Tongue (tissue), 2 donors: ENCODE data around the gene CCDC30. TPM values are rescaled to one million over a fixed set of nuclear protein-coding genes. Genes with fewer than 3 reads are reported as not detected.
A peak's percentile ranks its signal among the peaks of the same experiment; 100 is the strongest.
"Not testable (repeated sequence)": the region's sequence is repeated elsewhere in the genome, so short reads cannot be mapped to it uniquely, and the experiment has no call there.

Experiments
- DNase-seq: peaks from one replicate; pipeline ENCODE4 v3.0.0-alpha.2; 2015
- total RNA-seq: library from RNA; depleted of rRNA; stranded (reverse); fragments of >200 nt; gene quantifications from one replicate; pipeline ENCODE4 v1.2.3, GENCODE V29; 2014

CCDC30 gene
- total RNA-seq, 1 donor from 2014 or later, result 5.1 TPM

DNA sequence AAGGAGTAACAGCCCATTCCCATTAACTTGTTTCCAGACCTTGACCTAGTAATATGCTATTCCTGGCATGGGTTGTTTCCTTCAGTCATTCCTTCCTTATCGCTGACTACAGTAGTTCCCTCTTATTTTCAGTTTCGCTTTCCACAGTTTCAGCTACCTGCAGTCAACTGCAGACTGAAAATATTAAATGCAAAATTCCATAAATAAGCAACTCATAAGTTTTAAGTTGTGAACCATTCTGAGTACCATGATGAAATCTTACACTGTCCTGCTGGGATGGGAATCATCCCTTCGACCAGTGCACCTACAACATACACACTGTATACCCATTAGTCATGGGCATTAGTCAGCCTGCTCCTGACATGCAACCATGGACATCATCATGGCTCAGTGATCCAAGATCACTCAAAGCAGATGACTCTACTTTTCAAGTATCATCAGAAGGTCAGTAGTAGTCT, 66.7 kb downstream of the CCDC30 start:
- no peak for DNase-seq

DNA sequence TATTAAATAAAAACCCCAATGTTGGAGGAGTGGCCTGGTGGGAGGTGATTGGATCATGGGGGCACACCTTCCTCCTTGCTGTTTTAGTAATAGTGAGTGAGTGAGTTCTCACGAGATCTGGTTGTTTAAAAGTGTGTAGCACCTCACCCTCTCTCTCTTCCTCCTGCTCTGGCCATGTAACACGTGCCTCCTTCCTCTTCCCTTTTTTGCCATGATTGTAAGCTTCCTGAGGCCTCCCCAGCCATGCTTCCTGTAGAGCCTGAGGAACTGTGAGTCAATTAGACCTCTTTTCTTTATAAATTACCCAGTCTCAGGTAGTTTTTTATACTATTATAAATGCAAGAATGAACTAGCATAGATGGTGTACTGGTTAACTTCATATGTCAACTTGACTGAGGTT, 68.0 kb downstream of the CCDC30 start:
- no peak for DNase-seq

DNA sequence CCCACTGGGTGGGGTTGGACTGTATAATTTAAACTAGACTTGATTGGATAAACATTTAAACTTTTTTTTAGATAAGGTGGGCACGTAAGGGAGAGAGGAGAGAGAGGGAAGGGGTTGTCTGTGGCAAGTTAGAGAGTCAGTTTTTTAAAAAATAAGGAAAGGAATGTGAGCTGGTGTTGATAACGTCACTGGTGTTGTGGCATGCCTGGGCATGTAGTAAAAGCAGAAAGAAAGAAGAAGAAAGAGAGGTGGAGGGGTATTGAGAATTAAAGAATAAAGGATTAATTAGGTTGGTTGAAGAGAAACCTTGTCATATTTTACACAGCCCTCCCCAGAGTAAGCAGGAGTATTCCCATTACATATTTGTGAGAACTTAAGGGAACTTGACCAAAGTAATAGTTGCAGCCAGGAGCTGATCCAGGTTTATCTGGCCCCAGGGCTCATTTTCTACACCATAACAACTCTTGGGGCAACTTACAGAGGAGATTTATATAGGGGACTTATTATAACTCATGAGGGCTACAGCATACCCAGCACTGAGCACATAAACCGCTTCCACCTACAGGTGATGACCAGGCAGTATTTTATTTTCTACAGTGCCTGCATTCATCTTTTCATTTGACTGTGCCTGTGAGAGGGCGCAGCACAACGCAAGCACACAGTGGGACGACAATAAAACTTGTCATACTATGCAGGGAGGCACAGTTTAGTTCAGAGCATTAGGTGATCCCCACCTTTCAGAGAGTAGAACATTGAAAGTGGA, 70.2 kb downstream of the CCDC30 start:
- DNase-seq, result no peak

DNA sequence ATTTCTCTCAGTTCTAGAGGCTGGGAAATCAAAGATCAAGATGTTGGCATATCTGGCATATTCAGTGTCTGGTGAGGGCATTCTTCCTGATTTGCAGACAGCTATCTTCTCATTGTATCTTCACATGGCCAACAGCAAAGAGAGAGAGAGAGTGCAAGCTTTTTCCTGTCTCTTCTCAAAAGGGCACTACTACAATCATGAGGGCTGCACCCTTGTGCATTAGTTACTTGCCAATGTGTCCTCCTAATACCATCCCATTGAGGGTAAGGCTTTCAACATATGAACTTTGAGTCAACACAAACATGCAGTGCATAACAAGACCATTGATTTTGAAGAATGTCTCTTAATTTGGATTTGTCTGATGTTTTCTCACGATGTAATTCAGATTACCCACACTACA, 78.0 kb downstream of the CCDC30 start:
- DNase-seq, result no peak

DNA sequence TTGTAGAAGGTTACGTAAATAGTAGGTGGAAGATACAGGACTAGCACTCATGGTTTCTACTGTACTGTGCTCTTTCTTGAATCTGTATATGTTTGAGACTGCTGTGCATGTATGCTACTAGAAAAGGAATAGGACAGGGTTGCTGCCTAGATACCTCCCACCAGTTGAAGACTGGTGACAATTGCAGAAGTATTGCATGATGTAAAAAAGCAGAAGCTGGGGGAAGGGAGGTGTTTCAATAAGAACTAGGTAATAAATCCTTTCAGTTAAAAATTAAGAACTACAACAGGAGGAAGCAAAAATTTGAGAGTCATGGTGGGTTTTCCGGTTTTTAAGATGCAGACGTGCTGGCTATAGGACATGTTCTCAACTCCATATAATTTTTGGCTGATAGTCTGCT, 88.1 kb downstream of the CCDC30 start:
- DNase-seq, result no peak

DNA sequence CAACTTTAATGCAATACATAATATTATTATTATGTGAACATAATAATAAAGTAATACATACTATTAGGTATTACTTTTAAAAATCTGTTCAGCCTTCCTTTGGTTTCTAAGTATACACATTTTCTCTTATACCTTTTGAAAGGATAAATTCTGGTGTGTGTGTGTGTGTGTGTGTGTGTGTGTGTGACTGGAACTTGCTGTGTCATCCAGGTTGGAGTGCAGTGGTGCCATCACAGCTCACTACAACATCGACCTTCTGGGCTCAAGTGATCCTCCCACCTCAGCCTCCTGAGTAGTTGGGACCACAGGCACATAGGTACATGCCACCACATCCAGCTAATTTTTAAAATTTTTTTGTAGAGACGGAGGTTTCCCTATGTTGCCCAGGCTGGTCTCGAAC, 88.5 kb downstream of the CCDC30 start:
- DNase-seq, result no peak

DNA sequence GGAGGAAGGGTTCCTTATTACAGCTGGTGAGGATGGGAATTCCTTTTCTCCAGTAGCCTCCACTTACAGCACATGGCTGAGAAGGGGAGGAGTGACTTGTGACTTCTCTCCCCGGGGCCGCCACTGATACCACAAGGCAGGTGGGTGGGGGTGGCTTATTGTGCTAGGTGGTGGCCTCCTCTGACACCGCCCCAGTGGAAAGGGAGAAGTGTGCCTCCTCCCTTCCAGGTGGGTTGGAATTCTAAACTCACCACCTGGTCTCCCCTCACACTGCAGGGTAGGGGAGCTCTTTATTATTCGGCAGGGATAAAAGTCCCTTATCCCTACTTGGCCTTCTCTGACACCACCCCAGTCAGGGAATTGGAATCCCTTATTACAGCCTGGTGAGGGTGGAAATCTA, 89.5 kb downstream of the CCDC30 start:
- DNase-seq, result no peak

DNA sequence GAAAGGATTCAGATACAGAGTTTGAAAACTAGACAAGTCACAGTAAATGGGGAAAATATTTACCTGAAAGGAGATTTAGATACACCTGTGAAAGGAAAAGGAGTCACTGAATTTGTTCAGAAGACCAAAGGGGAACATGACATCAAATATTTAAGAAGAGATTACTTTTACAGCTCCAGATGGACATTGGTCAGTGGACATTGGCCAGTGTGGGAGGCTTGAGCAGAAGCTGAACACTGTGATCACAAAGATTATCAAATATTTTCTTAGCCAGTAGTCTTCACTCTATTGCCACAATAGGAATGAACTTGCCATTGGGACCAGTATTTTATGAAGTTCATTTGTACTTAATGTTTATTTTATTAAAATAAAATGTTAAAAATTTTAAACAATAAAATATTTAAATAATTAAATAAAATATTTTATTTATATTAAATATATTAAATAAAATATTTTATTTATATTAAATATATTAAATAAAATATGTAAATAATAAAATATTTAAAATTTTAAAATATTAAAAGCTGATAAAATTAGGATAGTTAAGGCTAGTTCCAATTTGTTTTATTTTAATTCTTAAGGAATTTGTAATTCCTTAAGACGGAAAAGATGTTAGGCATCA, 94.3 kb downstream of the CCDC30 start:
- DNase-seq, result no peak

DNA sequence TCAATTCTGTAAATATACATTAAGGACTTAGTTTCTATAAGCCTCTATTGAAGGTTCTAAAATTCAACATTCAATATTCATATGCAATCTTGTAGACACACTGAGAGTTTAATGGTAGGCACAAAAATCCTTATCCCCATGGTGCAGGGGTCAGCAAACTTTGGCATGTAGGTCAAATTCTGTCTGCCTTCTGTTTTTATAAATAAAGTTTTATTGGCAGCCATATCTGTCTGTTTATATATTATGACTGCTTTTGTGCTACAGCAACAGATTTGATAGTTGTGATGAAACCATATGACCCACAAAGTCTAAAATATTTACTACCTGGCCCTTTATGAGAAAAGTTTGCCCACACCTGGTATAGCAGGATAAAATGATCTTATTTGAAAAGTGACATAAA, 104.0 kb downstream of the CCDC30 start:
- DNase-seq, result no peak

DNA sequence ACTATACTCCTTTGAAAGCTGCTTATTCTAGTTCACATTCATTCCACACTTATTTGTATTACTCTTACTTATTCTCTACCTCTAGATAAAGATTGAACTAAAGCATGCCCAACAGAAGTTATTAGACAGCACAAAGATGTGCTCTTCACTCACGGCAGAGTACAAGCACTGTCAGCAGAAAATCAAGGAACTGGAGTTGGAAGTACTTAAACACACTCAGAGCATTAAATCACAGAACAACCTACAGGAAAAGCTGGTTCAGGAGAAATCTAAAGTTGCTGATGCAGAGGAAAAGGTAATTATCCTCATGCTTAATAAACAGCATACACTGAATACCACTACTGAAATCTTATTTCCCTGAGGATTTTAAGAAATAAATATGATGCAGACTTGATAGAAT, 113.8 kb downstream of the CCDC30 start:
- DNase-seq, result no peak

DNA sequence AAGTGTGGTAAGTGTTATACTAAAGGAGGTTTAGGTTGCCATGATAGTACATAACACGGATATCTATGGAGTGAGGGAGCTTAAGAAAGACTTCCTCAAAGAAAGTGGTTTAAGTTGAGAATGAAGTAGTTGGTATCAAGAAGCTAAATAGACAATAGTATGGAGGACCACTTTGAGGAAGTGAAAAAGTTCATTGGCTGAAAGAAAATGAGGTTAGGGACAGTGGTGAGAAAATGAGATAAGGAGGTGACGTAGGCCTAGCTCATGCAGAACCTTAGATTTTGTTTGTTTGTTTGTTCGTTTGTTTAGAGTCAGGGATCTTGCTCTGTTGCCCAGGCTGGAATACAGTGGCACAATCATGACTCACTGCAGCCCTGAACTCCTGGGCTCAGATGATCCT, 122.9 kb downstream of the CCDC30 start:
- no peak for DNase-seq

DNA sequence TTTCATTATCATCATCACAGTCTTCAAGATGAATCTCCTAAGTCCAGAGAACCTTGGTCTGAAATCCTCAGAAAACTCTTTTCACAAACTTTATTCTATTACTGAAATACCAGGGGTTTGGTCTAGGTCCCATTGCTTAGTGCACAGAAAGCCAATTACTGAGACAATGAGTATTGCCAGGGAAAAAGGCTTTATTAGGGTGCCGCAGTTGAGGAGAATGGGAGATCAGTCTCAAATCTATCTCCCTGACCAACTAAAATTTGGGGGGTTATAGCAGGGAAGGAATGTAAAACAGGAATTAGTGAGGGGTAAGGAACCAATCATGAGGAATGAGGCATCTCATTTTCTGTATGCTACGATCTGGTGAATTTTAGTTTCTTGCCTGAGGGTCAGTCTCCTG, 124.7 kb downstream of the CCDC30 start:
- DNase-seq, result no peak

DNA sequence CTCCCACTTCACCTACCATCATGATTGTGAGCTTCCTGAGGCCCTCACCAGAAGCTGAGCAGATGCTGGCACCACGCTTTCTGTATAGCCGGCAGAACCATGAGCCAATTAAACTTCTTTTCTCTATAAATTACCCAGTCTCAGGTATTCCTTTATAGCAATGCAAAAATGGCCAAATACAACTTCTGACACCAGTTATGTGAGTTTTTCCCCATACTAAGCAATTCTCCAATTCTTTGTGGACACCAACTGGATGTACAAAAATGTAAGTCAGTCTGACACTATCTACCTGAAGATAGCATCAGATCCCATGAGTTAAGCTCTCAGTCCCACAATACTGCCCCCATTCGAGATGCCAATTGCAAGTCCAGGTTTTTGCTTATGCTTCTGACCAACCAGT, 129.7 kb downstream of the CCDC30 start:
- no peak for DNase-seq

DNA sequence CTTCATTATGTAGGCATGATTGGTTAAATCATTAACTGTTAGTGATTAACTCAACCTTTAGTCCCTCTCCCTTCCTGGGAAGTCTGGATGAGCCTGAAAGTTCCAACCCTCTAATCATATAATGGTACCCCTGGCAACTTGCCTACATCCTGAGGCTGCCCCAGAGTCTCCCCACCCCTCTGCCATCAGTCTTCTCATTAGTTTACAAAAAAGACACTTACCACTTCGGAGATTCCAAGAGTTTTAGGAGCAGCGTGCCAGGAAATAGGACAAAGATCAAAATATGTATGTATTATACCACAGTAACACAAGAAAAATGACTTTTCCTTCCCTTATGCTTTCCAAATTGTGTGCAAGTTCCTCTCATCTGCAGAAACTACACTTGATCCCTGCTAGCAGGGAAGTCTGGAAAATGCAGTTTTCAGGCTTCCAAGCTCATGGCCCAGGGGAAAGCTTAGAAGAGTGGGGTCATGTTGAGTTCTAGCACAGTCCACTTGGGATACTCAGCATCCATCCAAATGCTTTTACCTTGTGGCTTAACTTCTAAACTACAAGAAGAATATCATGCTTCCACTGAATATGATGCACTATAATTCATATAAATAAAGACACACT, 130.5 kb downstream of the CCDC30 start:
- peak; percentile 31 for DNase-seq

DNA sequence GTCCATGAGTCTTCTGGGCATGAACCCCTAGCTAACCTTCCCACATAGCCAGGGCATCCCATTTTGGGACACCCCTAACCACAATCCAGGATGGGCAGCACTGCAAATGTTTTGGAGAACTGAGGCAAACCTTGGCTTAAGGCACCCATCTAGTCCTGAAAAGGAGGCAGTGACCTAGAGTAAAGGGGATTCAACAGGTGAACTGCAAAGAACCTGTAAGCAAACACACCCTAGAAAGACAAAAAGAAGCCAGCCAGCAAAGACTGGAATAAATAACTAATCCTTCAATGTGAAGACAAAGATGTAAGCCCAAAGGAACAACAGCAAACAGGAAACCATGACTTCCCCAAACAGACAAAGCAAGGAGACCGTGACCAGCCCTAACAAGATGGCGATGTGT, 138.4 kb downstream of the CCDC30 start:
- no peak for DNase-seq

DNA sequence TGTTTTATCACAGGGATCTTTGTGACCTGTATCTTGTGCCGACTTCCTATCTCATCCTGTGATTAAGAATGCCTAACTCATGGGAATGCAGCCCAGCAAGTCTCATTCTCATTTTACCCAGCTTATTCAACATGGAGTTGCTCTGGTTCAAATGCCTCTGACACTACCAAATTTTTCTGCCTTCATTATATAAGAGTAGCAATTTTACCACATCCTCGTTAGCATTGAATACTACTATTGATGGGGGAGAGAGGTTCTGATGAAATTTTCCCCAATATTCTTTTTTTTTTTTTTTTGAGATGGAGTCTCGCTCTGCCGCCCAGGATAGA, 150.7 kb downstream of the CCDC30 start:
- DNase-seq, result no peak

DNA sequence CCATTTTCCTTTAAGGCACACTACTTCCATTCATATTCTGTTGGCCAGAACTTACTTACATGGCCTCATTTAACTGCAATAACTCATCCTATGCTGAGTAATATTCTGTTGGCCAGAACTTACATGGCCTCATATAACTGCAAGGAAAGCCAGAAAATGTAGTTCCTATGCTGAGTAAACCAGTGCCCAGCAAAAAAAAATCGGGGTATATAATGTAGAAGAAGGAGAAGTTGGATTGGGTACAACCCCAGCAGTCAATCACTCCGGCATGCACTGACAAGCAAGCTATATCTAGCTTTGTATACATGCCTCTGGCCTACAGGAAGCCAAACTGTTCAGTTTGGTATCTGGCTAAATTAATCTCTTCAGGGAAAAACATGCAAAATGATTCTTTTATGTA, 155.8 kb downstream of the CCDC30 start:
- DNase-seq, result peak; percentile 2

DNA sequence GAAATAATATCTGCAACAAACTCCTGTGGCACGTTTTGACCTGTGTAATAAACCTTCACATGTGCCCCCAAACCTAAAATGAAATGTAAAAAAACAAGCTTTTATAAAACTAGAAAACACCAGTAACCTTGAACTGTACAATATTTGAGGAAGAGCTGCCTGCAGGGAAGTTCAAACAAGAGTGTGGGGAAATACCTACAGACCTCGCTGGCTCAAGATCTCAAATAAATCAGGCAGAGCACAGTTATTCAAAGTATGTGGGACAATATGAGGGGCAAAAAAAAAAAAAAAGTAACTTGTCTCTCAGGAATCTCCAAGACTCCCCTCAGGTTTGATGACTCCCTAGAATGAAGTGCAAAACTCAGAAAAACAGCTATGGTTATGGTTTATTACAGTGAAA, 157.2 kb downstream of the CCDC30 start:
- DNase-seq, result no peak

DNA sequence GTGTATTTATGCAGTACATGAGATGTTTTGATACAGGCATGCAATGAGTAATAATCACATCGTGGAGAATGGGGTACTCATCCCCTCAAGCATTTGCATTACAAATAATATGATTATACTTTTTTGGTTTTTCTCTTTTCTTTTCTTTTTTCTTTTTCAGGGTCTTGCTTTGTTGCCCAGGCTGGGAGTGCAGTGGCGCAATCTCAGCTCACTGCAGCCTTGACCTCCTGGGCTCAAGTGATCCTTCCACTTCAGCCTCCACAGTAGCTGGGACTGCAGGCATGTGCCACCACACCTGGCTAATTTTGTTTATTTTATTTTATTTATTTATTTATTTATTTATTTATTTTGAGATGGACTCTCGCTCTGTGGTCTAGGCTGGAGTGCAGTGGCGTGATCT, 158.1 kb downstream of the CCDC30 start:
- not testable (repeated sequence) for DNase-seq

DNA sequence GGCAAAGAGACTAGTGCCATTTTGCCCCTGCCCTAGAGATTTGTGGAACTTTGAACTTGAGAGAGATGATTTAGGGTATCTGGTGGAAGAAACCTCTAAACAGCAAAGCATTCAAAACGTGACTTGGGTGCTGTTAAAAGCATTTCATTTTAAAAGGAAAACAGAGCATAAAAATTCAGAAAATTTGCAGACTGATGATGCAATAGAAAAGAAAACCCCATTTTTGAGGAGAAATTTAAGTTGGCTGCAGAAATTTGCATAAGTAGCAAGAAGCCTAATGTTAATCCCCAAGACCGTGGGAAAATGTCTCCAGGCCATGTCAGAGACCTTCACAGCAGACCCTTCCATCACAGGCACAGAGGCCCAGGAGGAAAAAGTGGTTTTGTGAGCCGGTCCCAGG, 164.1 kb downstream of the CCDC30 start:
- DNase-seq, result not testable (repeated sequence)

DNA sequence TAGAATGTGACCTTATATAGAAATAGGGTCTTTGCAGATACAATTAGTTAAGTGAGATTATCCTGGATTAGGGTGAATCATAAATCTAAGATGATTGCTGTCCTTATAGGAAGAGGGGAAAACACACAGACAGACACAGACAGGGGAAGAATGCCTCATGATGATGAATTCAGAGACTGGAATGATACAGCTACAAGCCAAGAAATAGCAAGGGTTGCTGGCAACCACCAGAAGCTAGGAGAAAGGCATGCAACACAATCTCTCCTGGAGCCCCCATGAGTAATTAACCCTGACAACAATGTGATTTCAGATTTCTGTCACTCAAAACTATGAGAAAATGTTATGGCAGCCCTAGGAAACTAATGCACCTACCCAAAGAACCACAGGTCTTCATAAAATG, 176.0 kb downstream of the CCDC30 start:
- no peak for DNase-seq

DNA sequence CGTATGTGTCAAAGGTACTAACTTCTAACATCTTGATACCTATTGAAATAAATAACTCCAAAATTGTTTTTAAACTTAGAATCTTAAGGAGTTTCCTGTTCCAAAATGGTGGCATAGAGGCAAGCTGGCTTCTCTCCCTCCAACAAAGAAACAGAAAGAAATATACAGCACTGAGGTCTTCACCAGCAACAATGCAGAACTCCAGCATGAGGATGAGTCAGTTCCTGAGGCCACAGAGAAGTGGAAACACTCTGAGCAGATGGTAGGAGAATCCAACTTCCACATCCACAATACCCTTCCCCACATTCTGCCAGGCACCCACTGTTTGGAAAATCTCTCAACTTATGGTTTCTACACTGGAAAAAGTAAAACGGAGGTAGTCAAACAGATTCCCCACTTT, 183.0 kb downstream of the CCDC30 start:
- no peak for DNase-seq

DNA sequence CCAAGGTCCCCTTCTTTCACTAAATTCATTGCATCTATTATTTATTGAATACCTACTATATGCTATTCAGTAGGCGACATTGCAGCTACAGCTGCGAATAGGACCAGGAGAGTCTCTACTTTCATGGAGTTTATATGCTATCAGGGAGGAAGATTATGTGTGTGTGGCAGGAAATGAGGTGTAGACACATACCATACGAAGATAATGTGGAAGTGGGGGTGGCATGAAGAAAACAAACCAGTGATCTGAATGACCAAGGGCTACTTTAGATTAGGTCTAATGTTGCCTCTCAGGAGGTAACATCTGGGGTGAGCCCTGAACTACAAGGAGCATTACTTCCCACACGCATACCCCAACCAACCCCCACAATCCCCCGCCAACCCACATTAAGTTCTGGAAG, 194.1 kb downstream of the CCDC30 start:
- no peak for DNase-seq
